GM12801 (cell line): Measurements from ENCODE around the gene HNRNPUL1.

Experiments used
- TF ChIP-seq, protein P1 (sequence below): IDR thresholded peaks from one replicate; pipeline ENCODE4 v1.5.1; 2011; ENCODE audit warnings: control low read depth; ENCODE audit not compliant: insufficient read length; ENCODE audit errors: extremely low read depth

The HNRNPUL1 gene

GRCh38 chr19:41249707-41250423 is 14.3 kb upstream of the HNRNPUL1 start:
- TF ChIP-seq, protein P1, sequence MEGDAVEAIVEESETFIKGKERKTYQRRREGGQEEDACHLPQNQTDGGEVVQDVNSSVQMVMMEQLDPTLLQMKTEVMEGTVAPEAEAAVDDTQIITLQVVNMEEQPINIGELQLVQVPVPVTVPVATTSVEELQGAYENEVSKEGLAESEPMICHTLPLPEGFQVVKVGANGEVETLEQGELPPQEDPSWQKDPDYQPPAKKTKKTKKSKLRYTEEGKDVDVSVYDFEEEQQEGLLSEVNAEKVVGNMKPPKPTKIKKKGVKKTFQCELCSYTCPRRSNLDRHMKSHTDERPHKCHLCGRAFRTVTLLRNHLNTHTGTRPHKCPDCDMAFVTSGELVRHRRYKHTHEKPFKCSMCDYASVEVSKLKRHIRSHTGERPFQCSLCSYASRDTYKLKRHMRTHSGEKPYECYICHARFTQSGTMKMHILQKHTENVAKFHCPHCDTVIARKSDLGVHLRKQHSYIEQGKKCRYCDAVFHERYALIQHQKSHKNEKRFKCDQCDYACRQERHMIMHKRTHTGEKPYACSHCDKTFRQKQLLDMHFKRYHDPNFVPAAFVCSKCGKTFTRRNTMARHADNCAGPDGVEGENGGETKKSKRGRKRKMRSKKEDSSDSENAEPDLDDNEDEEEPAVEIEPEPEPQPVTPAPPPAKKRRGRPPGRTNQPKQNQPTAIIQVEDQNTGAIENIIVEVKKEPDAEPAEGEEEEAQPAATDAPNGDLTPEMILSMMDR = no peak

GRCh38 chr19:41253660-41254059 is 10.5 kb upstream of the HNRNPUL1 start:
- TF ChIP-seq, protein P1 = no peak

GRCh38 chr19:41255171-41255570 is 9.0 kb upstream of the HNRNPUL1 start:
- TF ChIP-seq, protein P1 = no peak

DNA sequence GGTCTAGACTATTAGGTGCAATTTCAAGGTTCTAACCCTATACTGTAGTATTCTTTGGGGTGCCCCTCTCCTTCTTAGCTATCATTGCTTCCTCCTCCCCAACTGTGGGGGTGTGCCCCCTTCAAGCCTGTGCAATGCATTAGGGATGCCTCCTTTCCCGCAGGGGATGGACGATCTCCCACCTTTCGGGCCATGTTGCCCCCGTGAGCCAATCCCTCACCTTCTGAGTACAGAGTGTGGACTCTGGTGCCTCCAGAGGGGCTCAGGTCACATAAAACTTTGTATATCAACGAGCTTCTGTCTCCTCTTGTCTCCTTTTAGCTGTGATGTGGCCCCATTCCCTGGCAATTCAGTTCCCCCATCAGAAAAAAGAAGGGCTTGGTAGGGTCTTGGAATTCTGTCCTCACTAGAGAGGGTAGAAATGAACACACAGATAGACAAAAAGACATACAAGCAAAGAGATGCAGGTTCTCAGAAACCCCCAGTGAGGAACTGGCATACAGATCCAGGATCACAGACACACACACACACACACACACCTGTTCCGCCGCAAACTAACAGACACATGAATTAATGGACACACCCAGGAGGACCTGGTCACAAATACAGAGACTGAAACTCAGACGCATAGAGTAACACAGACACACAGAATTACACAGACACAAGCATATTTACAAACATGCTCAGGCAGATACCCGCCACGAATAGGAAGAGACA is 2.5 kb upstream of the HNRNPUL1 start:
- TF ChIP-seq, protein P1 = no peak

GRCh38 chr19:41263042-41263849 is 926 bp upstream of the HNRNPUL1 start:
- TF ChIP-seq, protein P1 = no peak

GRCh38 chr19:41264581-41265394 is 616 bp downstream of the HNRNPUL1 start:
- TF ChIP-seq, protein P1 = no peak
